K562 (cell line): ENCODE data around the gene C1orf56. TPM values are rescaled to one million over a fixed set of nuclear protein-coding genes. Genes with fewer than 3 reads are reported as not detected.
A peak's percentile ranks its signal among the peaks of the same experiment; 100 is the strongest.

Experiments used
- CREB1 ChIP-seq, 2 experiments: sonication (generic) in 1 of 2; formaldehyde crosslinking in 1 of 2; IDR thresholded peaks; 2 replicates each; pipeline versions ENCODE4 v1.6.1 to v1.8.0; 2012 to 2022; ENCODE audit warnings: inconsistent platforms in 1 of 2, mild to moderate bottlenecking in 1 of 2, missing genetic modification reagents in 1 of 2, moderate library complexity in 1 of 2
- CREB3 ChIP-seq: fragments of 450-650 bp; conservative IDR thresholded peaks from 2 replicates; pipeline ENCODE4 v1.6.1; 2016; ENCODE audit warnings: missing genetic modification characterization, low read depth, mild to moderate bottlenecking, missing compliant biosample characterization, moderate library complexity
- DDX20 ChIP-seq: fragments of 450-650 bp; IDR thresholded peaks from 2 replicates; pipeline ENCODE4 v1.6.1; 2016; ENCODE audit warnings: missing genetic modification characterization, low read depth, mild to moderate bottlenecking, missing compliant biosample characterization, moderate library complexity
- DEAF1 ChIP-seq: fragments of 450-650 bp; formaldehyde crosslinking; IDR thresholded peaks from 2 replicates; pipeline ENCODE4 v1.4.0; 2020; ENCODE audit warnings: mild to moderate bottlenecking, moderate library complexity
- ELF4 ChIP-seq: fragments of 450-650 bp; formaldehyde crosslinking; IDR thresholded peaks from 2 replicates; pipeline ENCODE4 v1.4.0; 2022; ENCODE audit warnings: missing genetic modification characterization
- FOXP4 ChIP-seq: sonication (generic); formaldehyde crosslinking; IDR thresholded peaks from 2 replicates; pipeline ENCODE4 v1.8.0; 2022; ENCODE audit warnings: mild to moderate bottlenecking, missing genetic modification reagents, borderline replicate concordance
- KDM5B ChIP-seq: fragments of 200-600 bp; sonication (generic); IDR thresholded peaks from 2 replicates; pipeline ENCODE4 v1.6.1; 2012; ENCODE audit warnings: low read depth, mild to moderate bottlenecking, moderate library complexity, low read length, control low read depth, inconsistent platforms; ENCODE audit not compliant: insufficient replicate concordance
- NR2C2 ChIP-seq, 2 experiments: fragments of 200-800 bp in 1 of 2; sonication (Bioruptor generic) in 1 of 2; sonication (generic) in 1 of 2; formaldehyde crosslinking in 1 of 2; IDR thresholded peaks; 2 replicates each; pipeline versions ENCODE4 v1.6.1 to v1.8.0; 2016 to 2022; ENCODE audit warnings: mild to moderate bottlenecking in 1 of 2, missing compliant biosample characterization in 1 of 2, missing genetic modification characterization in 1 of 2, missing genetic modification reagents in 1 of 2
- NR2F6 ChIP-seq: fragments of 450-650 bp; formaldehyde crosslinking; IDR thresholded peaks from 2 replicates; pipeline ENCODE4 v1.4.0; 2020; ENCODE audit warnings: mild to moderate bottlenecking
- NUFIP1 ChIP-seq: fragments of 450-650 bp; IDR thresholded peaks from 2 replicates; pipeline ENCODE4 v1.6.1; 2018; ENCODE audit not compliant: partially characterized antibody
- TRIM24 ChIP-seq, 2 experiments: fragments of 450-650 bp; IDR thresholded peaks; 2 replicates each; pipeline ENCODE4 v1.6.1; 2016
- TRIM28 ChIP-seq: fragments of 450-650 bp; IDR thresholded peaks from 2 replicates; pipeline ENCODE4 v1.6.1; 2017
- USF1 ChIP-seq: sonication (generic); formaldehyde crosslinking; IDR thresholded peaks from 2 replicates; pipeline ENCODE4 v1.9.0; 2022; ENCODE audit warnings: mild to moderate bottlenecking, missing genetic modification reagents
- ZBED1 ChIP-seq: IDR thresholded peaks from 2 replicates; pipeline ENCODE4 v1.6.1; 2014
- ZHX1 ChIP-seq: fragments of 150-350 bp; conservative IDR thresholded peaks from 2 replicates; pipeline ENCODE4 v1.6.1; 2014; ENCODE audit warnings: low read length
- ZKSCAN8 ChIP-seq: fragments of 200-800 bp; sonication (Bioruptor generic); IDR thresholded peaks from 2 replicates; pipeline ENCODE4 v1.6.1; 2016; ENCODE audit warnings: missing genetic modification characterization, missing compliant biosample characterization
- polyA plus RNA-seq, 8 experiments: library from polyadenylated mRNA; depleted of rRNA in 4 of 8; stranded (reverse) in 5 of 8; unstranded in 3 of 8; fragments of >200 nt; fragmentation: Nextera tagmentation in 2 of 8; fragmentation: Illumina TruSeq in 1 of 8; extraction: Ambion mirVana in 2 of 8; extraction: Trizol in 1 of 8; gene quantifications; 2 replicates each; pipeline versions ENCODE4 v1.2.1 to v1.2.3, GENCODE V29; 2011 to 2014; ENCODE audit warnings: inconsistent platforms in 1 of 8, missing spikeins in 1 of 8
- total RNA-seq, 7 experiments: library from RNA; depleted of rRNA in 6 of 7; stranded (reverse); fragments of >200 nt in 6 of 7; fragmentation: Illumina TruSeq in 2 of 7; extraction: Trizol in 2 of 7; gene quantifications; 2 replicates each; pipeline versions ENCODE4 v1.2.1 to v1.2.3, GENCODE V29; 2011 to 2021; ENCODE audit warnings: low replicate concordance in 1 of 7

C1orf56 gene
- total and polyA plus RNA-seq, 9 of the 15 experiments (the other 6 are each of a cell fraction or from before 2014, with no cell fraction given): 0.18 to 15.7 (median 1.1) TPM

- TF ChIP-seq TRIM24 (IDR thresholded peaks at IDR 0.05) (peak; percentile 66 to 78), ZBED1 (peak; percentile 71; the same call in 1 of the 2 replicates), CREB1 (IDR thresholded peaks at IDR 0.05) (peak; percentile 84), CREB1 (CRISPR knock-in tag; IDR thresholded peaks at IDR 0.05) (peak; percentile 89), CREB3 (tag) (no peak), TRIM28 (peak; percentile 92), USF1 (CRISPR knock-in tag) (0 out of 2 replicates have a peak, but pooled peaks have one; percentile 22), ELF4 (CRISPR knock-in tag) (peak; percentile 97), ZHX1 (peak; percentile 88; the same call in 1 of the 2 replicates), NR2F6 (CRISPR knock-in tag) (no peak), ZKSCAN8 (CRISPR knock-in tag) (no peak), DDX20 (no peak), NR2C2 (CRISPR knock-in tag; IDR thresholded peaks at IDR 0.05) (peak; percentile 27; the same call in 1 of the 2 replicates), NR2C2 (tag; IDR thresholded peaks at IDR 0.05) (peak; percentile 56; the same call in 1 of the 2 replicates), FOXP4 (CRISPR knock-in tag) (peak; percentile 61; the same call in 1 of the 2 replicates), NUFIP1 (peak; percentile 55), KDM5B (peak; percentile 2), DEAF1 (0 out of 2 replicates have a peak, but pooled peaks have one; percentile 10)
Measured at GRCh38 chr1:151070474-151071276, 23.1 kb downstream of the C1orf56 start, which contains the start of gene GABPB2 (continued).
